Fibroblast of pulmonary artery (primary cell): ENCODE measurements around the gene ABCC6.
"Not testable (repeated sequence)": the region's sequence is repeated elsewhere in the genome, so short reads cannot be mapped to it uniquely, and the experiment has no call there.

Experiments
- DNase-seq: peaks from one replicate; pipeline ENCODE4 v3.0.0-alpha.2; 2010; ENCODE audit warnings: low read depth
- H3K4me3 ChIP-seq: replicated peaks from 2 replicates; pipeline ENCODE4 v1.5.1; 2011; ENCODE audit warnings: low read depth, mild to moderate bottlenecking, control low read depth, low read length, moderate library complexity
- TF ChIP-seq, protein P1 (sequence below): IDR thresholded peaks from 2 replicates; pipeline ENCODE4 v1.5.1; 2011; ENCODE audit warnings: mild to moderate bottlenecking, control low read depth, low read length, inconsistent platforms; ENCODE audit errors: missing control alignments

ABCC6 gene

DNA sequence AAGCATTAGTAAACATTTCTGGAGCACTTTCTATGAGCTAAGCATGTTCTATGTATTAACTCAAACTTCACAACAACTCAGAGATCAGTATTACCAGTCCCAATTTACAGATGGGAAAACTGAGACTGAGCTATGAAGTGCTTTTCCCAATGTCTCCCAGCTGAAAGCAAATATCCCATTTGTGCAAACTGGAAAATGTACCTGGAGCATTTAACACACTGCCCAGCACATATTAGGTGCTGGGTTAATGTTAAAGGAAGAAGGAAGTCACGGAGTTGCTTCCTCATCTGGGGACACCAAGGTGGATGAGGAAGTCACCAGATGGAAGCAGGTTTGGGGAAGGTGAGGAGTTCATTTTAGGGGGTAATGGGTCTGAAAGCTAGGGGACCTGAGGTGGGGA lies 66.1 kb downstream of the ABCC6 start:
- no peak overlapping the region for H3K4me3 ChIP-seq
- TF ChIP-seq, protein P1, sequence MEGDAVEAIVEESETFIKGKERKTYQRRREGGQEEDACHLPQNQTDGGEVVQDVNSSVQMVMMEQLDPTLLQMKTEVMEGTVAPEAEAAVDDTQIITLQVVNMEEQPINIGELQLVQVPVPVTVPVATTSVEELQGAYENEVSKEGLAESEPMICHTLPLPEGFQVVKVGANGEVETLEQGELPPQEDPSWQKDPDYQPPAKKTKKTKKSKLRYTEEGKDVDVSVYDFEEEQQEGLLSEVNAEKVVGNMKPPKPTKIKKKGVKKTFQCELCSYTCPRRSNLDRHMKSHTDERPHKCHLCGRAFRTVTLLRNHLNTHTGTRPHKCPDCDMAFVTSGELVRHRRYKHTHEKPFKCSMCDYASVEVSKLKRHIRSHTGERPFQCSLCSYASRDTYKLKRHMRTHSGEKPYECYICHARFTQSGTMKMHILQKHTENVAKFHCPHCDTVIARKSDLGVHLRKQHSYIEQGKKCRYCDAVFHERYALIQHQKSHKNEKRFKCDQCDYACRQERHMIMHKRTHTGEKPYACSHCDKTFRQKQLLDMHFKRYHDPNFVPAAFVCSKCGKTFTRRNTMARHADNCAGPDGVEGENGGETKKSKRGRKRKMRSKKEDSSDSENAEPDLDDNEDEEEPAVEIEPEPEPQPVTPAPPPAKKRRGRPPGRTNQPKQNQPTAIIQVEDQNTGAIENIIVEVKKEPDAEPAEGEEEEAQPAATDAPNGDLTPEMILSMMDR, result no peak
- DNase-seq, result no peak

DNA sequence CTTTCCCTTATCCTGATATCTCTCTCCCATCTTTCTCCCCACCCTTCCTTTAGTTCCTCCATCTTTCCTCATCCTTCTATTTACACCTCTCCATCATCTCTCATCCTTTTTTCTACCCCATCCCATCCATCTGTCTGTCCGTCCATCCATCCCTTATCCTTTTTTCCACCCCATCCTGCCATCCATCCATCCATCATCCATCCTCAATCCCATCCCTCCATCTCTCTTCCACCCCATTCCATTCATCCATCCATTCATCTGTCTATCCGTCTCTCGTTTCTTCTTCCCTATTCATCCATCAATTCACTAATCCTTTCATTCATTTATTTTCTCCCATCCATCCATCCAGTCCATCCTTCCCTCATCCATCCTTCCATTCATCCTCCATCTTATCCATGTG lies 68.1 kb downstream of the ABCC6 start:
- TF ChIP-seq, protein P1, result no peak
- no peak overlapping the region for H3K4me3 ChIP-seq
- DNase-seq, result no peak

DNA sequence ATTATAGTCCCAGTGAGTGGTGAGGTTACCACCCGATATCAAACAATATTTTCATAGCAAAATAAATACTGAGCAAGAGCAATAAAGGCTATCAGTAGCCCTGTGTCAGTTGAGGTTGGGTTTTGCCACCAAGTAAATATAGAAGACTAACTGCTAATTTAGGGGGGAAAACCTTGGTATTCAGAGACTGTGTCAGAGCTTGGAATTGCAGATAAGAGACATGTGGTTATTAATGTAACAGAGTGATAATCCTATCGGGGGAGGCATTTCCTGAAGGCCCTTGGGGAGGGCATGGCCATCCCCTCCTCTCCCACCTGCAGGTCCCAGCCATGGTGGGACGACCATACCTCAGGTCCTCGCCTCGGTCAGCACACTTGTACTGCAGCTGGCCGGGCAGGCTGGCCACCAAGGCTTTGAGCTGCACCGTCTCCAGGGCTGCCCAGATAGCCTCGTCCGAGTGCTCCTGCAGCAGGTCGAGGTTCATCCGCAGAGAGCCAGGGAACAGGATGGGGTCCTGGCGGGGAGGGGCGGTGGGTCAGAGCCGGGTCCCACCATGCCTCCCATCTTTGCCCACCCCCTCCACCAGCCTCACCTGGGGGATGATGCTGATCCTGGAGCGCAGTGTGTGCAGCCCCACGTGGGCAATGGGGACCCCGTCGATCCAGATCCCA lies 68.9 kb downstream of the ABCC6 start:
- TF ChIP-seq, protein P1, result no peak
- H3K4me3 ChIP-seq, result no peak overlapping the region
- no peak for DNase-seq

DNA sequence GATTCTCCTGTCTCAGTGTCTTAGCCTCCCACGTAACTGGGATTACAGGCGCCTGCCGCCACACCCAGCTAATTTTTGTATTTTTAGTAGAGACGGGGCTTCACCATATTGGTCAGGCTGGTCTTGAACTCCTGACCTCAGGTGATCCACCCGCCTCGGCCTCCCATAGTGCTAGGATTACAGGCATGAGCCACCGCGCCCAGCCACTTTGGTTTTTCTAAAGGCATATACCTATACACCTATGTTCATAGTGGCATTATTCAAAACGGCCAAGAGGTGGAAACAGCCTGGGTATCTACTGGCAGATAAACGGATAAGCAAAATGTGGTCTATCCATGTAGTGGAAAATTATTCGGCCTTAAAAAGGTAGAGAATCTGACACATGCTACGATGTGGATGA lies 70.3 kb downstream of the ABCC6 start:
- not testable (repeated sequence) for H3K4me3 ChIP-seq, DNase-seq

DNA sequence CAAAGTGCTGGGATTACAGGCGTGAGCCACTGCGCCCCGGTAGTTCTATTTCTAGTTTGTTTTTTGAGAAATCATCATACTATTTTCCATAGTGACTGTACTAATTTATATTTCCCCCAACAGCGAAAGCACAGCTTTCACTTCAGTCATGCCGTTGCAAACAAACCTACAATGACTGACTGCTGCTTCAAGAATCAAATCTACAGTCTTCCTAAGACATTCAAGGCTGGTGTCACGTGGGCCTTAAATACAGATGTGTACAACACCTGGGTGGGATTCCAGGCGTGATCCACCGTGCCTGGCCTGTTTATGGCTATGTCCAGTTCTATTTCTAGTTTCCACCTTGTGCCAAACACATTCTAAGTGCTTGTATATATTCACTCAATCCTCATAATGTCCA lies 72.0 kb downstream of the ABCC6 start:
- TF ChIP-seq, protein P1, result no peak
- no peak for DNase-seq
- H3K4me3 ChIP-seq, result no peak overlapping the region

DNA sequence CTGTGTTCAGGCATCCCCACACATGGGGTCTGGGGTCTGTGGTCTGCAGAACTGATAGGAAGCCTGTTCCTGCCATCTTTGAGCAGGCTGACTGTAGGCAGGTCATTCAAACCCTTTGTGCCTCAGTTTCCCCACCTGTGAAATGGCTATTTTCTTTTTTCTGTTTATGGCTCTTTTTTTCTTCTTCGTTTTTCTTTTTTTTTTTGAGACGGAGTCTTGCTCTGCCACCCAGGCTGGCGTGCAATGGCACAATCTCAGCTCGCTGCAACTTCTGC lies 72.5 kb downstream of the ABCC6 start:
- DNase-seq, result no peak
- no peak overlapping the region for H3K4me3 ChIP-seq
- TF ChIP-seq, protein P1, result no peak

DNA sequence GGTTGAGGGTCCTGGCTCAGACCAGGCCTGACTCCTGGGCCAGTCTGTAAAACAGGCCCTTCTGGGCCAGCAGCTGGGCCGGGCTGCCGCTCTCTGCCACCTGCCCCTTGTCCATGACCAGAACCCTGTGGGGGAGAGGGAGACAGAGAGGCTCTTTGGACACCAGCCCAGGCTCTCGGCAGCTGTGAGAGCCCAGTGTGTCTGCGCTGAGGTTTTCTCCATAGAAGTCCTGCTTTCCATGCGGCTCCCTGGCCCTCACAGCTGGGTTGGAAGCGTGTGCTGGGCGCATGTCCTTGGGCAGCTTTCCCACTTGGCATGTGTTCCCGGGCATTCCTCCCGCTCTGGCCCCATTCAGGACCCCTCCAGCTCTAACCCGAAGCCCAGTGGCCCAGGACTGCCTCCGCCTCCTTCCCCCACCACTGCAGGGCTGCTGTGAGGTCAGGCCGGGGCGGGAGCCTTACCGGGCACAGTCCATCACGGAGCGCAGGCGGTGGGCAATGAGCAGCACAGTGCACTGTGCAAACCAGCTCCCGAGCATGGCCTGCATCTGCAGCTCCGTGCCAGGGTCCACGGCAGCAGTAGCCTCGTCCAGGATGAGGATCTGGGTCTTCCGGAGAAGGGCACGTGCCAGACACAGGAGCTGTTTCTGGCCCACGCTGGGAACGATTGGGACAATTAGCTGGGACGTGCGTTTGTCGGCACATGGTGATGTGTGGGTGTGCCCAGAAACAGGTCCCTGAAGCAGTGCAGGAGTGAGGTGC lies 73.0 kb downstream of the ABCC6 start:
- no peak overlapping the region for H3K4me3 ChIP-seq
- DNase-seq, result peak; percentile 84
- TF ChIP-seq, protein P1, result no peak
